K562 treated with DMSO at 1 percent for 12 hours (cell line): ENCODE results near the gene RNF20. TPM values are rescaled to one million over a fixed set of nuclear protein-coding genes. Genes with fewer than 3 reads are reported as not detected.

Experiments used
- total RNA-seq: library from RNA; unstranded; fragments of 300-600 nt; gene quantifications from 2 replicates; pipeline ENCODE4 v1.2.3, GENCODE V29; 2022; ENCODE audit not compliant: insufficient read depth

Gene RNF20, protein sequence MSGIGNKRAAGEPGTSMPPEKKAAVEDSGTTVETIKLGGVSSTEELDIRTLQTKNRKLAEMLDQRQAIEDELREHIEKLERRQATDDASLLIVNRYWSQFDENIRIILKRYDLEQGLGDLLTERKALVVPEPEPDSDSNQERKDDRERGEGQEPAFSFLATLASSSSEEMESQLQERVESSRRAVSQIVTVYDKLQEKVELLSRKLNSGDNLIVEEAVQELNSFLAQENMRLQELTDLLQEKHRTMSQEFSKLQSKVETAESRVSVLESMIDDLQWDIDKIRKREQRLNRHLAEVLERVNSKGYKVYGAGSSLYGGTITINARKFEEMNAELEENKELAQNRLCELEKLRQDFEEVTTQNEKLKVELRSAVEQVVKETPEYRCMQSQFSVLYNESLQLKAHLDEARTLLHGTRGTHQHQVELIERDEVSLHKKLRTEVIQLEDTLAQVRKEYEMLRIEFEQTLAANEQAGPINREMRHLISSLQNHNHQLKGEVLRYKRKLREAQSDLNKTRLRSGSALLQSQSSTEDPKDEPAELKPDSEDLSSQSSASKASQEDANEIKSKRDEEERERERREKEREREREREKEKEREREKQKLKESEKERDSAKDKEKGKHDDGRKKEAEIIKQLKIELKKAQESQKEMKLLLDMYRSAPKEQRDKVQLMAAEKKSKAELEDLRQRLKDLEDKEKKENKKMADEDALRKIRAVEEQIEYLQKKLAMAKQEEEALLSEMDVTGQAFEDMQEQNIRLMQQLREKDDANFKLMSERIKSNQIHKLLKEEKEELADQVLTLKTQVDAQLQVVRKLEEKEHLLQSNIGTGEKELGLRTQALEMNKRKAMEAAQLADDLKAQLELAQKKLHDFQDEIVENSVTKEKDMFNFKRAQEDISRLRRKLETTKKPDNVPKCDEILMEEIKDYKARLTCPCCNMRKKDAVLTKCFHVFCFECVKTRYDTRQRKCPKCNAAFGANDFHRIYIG
- total RNA-seq: 11.6 and 28.5 TPM in 2 replicates

GRCh38 chr9:101533334-101534204 lies at the start of gene RNF20:
Gene RNF20 (plus strand): TSS chr9:101533853. CDS start chr9:101535424, 1,571 bp downstream.

DNA sequence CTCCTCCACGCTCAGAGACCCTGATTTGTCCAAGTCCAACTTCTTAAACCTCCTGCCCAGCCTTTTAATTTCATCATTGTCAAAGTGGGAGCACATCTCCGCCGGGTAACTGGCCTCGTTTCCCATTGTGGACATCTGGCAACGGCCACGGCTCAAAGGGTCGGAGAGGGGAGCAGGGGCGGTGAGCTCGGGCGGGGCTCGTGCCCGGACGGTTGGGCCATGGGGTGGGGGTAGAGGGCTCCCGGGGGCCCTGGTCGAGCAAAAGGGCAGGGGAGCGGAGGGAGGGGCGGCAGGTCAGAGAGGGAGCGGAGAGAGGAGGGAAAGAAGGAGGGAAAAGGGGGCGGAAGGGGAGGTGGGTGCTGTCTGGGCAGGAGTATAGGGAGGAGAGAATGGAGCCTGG lies 61.1 kb downstream of the RNF20 start, which contains the start of gene PPP3R2:
Gene PPP3R2, minus strand, starts transcription at position 174 of the 400 bp plus-strand sequence. Its CDS starts 48 bp downstream, at position 126.

Other genes starting within 250 kb of the RNF20 start
- gene BAAT, start 148.8 kb upstream of the RNF20 start, total RNA-seq: 0.36 TPM in 1 of 2 replicates, not detected in the other
- gene MRPL50, start 135.2 kb upstream of the RNF20 start, total RNA-seq: 5.0 and 8.1 TPM in 2 replicates
- 2.3 and 5.9 TPM in 2 replicates for gene ZNF189, start 135.0 kb upstream of the RNF20 start, total RNA-seq
- gene ALDOB, start 98.1 kb upstream of the RNF20 start, total RNA-seq: not detected in 2 replicates
- gene PPP3R2, start 61.1 kb downstream of the RNF20 start, total RNA-seq: not detected in 2 replicates
- not detected in 2 replicates for gene GRIN3A, start 204.8 kb downstream of the RNF20 start, total RNA-seq